8988T (cell line): ENCODE data around the gene MED12.

ENCODE experiments used
- DNase-seq: peaks from one replicate; pipeline ENCODE4 v3.0.0; 2011

Gene MED12

GRCh38 chrX:71118032-71118984 lies at the start of gene MED12:
MED12 (plus strand) TSS chrX:71118596; CDS start chrX:71118755, 159 bp downstream.
- peak; percentile 31 for DNase-seq

- DNase-seq, result no peak
Measured at GRCh38 chrX:71070531-71070930, 47.9 kb upstream of the MED12 start.

- no peak for DNase-seq
Measured at GRCh38 chrX:71081330-71082123, 36.9 kb upstream of the MED12 start.

DNA sequence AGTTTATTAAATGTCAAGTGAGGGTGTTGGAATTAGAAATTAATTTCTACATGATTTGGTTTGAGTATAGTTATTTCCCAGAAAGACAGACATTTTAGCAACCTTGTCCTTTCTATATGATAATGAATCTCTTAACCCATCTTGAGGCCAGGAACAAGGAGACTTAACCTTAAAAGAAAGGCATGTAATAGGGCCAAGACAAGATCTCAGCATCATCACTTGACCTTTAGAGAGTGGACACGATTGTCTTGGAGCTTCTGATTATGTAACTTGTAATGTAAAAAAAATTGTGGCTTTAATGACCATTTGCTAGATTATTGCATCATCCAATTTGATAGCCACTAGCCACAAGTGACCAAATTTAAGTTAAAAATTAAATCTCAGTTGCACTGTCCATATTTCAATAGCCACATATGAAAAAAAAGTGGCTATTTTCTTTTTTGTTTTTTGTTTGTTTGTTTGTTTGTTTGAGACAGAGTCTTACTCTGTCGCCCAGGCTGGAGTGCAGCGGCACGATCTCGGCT lies 36.2 kb upstream of the MED12 start:
- DNase-seq, result no peak

- DNase-seq, result no peak
Measured at GRCh38 chrX:71082822-71083221, 35.6 kb upstream of the MED12 start.

- no peak for DNase-seq
Measured at GRCh38 chrX:71085900-71086299, 32.5 kb upstream of the MED12 start.

- DNase-seq, result no peak
Measured at GRCh38 chrX:71091263-71091662, 27.1 kb upstream of the MED12 start.

GRCh38 chrX:71095033-71095432 lies 23.4 kb upstream of the MED12 start:
- DNase-seq, result no peak

- peak; percentile 55 for DNase-seq
Measured at GRCh38 chrX:71095555-71095980, 22.8 kb upstream of the MED12 start, which contains the start of gene FOXO4. FOXO4 (plus strand) TSS chrX:71095851; CDS start chrX:71096529, 678 bp downstream.

DNA sequence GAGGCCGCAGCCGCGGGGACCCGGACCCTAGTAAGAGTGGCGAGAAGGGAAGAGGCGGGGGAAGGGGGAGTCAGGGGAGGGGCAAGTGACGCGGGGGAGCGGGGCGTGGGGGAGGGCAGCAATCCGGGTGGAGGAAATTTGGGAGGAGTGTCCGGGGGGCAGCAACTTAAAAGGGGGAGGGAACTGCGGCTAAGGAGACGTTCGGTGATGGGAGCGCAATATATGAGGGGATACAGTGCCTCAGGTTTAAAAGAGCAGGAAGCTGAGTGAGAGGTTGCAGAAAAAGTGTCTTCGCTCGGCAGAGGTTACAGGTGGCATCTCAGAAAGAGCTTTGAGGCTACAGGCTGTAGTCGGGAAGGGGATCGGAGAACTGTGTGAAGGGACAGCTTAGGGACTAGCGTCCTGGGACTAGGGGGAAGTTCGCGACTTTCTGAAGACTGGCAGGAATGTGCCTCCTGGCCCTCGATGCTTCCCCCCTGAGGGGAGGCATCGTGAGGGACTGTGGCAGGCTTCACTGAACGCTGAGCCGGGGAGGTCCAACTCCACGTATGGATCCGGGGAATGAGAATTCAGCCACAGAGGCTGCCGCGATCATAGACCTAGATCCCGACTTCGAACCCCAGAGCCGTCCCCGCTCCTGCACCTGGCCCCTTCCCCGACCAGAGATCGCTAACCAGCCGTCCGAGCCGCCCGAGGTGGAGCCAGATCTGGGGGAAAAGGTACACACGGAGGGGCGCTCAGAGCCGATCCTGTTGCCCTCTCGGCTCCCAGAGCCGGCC lies 22.2 kb upstream of the MED12 start:
- DNase-seq, result no peak

GRCh38 chrX:71096760-71097032 lies 21.7 kb upstream of the MED12 start:
- no peak for DNase-seq

DNA sequence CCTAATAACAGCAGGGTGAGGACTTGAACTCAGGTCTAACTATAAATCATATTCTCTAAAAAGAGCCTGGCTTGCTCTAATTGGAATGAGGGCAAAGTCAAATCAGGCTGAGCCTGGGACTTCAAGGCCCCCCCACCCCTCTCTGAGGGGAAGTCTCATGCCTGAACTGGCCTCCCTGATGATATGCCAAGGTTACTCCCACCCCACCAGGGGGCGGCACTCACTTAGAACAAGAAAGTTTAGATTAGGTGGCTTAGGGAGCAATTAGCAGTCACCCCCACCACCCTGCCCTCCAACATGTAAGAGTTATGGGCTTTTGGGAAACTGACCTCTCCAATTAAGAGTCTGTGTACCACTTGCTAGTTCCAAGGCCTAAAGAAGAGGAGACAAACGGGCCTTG lies 20.1 kb upstream of the MED12 start:
- no peak for DNase-seq

- no peak for DNase-seq
Measured at GRCh38 chrX:71098951-71099506, 19.4 kb upstream of the MED12 start.

DNA sequence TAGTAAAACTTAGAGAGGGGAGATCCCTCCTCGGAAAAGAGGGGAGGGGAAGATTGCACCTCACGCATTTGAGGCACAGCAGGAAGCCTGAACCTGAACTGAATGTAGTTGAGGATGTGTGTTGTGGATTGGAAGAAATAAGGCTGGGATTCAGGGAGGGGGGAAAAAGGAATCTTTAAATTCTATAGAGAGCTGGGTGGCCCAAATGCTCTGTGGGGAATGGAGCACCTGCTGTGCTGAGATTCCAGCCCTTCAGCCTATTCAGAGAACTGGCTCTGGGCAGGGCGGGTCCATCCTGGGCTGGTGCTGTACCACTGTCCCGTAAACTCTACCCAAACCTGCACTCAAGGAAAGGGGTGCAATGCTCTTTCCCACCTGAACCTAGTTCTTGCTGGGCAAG lies 18.7 kb upstream of the MED12 start:
- no peak for DNase-seq

DNA sequence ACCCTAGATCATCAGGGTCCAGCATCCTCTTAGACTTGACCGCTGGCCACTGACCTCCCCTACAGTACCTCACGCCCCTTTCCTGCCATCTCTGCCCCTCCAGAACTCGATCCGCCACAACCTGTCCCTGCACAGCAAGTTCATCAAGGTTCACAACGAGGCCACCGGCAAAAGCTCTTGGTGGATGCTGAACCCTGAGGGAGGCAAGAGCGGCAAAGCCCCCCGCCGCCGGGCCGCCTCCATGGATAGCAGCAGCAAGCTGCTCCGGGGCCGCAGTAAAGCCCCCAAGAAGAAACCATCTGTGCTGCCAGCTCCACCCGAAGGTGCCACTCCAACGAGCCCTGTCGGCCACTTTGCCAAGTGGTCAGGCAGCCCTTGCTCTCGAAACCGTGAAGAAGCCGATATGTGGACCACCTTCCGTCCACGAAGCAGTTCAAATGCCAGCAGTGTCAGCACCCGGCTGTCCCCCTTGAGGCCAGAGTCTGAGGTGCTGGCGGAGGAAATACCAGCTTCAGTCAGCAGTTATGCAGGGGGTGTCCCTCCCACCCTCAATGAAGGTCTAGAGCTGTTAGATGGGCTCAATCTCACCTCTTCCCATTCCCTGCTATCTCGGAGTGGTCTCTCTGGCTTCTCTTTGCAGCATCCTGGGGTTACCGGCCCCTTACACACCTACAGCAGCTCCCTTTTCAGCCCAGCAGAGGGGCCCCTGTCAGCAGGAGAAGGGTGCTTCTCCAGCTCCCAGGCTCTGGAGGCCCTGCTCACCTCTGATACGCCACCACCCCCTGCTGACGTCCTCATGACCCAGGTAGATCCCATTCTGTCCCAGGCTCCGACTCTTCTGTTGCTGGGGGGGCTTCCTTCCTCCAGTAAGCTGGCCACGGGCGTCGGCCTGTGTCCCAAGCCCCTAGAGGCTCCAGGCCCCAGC lies 17.6 kb upstream of the MED12 start:
- no peak for DNase-seq

DNA sequence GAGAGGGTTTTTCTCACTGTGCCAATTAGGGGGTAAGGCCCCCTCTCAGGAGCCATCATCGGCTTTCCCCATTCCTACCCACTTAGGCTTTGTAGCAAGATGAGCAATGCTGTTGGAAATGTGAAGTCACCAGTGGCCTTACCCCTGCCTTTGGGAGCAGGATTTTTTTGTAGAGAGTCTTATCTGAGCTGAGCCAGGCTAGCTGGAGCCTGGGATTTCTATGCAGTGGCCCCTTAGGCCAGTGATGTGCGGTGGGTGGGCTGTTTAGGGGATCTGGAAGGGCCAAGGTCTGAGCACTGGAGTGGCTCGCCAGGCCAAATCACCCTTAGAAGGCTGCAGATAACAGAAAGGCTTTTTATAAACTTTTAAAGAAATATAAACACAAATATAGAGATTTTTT lies 16.1 kb upstream of the MED12 start:
- DNase-seq, result no peak

DNA sequence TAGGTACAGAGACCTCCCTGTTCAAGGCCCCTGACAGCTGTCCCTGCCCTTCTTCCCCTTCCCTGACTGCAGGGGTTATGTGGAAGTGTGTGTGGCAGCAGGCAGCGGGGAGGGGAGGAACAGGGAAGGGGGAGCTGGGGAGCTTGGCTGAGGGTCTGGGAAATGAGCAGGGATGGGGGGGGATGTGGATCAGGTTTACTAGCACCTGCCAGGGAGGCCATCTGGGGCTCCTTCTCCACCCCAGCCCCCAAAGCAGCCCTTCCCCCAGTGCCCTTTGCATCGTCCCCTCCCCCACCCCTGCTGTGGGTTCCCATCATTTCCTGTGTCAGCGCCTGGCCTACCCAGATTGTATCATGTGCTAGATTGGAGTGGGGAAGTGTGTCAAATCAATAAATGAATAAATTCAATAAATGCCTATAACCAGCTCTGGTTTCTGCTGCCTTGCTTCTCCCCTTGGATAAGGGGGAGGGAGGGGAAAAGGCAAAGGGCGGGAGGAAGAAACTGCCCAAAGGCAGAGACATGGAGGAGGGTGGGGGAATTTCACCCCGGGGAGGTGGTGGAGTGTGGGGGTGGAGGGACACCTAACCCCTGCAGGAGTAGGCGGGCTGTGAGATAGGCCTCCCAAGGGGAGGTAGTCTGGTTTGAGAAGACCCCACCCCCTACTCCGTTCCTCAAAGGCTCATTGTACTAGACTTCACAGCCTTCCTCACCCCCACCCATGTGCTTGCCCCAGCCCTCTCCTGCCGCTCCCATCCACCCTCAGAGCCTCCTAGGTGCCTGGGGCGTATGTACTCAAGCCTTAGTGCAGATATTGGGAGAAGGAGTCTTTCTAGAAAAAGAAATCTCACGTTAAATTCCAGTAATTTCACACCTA lies 15.0 kb upstream of the MED12 start:
- DNase-seq, result no peak

- no peak for DNase-seq
Measured at GRCh38 chrX:71105628-71106027, 12.8 kb upstream of the MED12 start.

DNA sequence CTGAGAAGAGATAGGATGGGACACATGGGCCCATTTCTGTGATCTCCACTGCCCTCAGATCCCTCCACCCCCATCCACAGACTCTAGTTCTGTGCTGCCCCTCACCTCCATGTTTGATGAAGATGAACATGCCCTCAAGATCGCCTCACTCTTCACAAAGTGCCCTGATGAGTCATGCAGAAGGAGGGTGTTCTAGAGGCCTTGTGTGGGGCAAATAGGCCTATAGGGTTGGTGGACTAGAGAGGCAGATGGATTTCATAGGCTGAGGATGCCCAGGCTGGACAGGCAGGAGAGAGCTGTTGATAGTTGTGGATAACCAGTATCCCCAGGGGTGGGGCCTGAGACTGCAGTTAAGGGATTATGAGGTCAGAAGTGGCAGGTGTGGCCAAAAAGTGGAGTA lies 12.0 kb upstream of the MED12 start, which contains the start of gene CXorf65:
TSS of gene CXorf65 (minus strand) at position 314 of the 400 bp plus-strand sequence. CDS start at position 130, 184 bp downstream.
- DNase-seq, result no peak

- DNase-seq, result no peak
Measured at GRCh38 chrX:71107245-71107644, 11.2 kb upstream of the MED12 start.
